ENCODE results near the gene CELF1. TPM values are rescaled to one million over a fixed set of nuclear protein-coding genes. Genes with fewer than 3 reads are reported as not detected.
A peak's percentile ranks its signal among the peaks of the same experiment; 100 is the strongest.

The CELF1 gene
- polyA plus RNA-seq (2013, experiment 1 of 2; ENCODE audit: insufficient read length): 56.5 TPM
- 56.6 TPM for polyA plus RNA-seq (2013, experiment 2 of 2; ENCODE audit: insufficient read length)

DNA sequence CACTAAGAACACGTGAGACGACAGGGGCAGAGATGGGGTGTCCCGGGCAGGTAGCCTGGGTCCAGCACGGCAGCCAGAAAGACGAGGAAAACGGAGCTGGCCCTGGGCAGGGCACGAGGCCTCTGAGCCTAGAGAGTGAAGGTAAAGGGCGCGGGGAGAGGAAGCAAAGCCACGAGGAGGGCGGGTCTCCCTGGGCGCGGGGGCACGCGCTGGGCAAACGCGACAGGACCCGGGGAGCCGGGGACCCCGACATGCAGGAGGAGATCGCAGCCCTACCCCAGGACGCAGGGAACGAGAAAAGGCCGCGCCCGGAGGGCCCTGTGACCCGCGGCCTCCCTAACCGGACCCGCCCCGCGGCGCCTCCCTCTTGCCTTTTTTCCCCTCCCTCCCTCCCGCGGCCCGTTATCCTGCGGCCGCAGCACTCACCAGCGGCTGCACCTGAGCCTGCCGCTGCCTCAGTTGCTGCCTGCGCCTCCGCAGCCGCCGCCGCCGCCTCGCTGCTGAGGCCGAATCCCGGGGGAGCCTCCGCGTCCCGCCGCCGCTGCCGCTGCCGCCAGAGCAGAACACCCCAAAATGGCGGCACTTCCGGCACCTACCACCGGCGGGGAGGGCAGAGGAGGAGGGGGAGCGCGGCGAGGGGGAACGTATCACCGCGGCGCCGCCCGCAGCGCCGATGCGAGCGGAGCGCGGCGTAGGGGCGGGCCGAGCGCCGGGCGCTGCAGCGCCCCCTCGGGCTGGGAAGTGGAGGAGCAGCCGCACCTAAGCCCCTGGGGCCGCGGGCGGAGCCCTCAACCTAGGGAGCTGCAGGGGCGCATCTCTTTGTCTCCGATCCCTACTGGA lies at the start of gene CELF1:
Gene CELF1, minus strand, starts transcription at position 567 of the 840 bp plus-strand sequence. CDS start 53,609 bp downstream, outside the sequence.
- DNase-seq: peak; percentile 92

DNA sequence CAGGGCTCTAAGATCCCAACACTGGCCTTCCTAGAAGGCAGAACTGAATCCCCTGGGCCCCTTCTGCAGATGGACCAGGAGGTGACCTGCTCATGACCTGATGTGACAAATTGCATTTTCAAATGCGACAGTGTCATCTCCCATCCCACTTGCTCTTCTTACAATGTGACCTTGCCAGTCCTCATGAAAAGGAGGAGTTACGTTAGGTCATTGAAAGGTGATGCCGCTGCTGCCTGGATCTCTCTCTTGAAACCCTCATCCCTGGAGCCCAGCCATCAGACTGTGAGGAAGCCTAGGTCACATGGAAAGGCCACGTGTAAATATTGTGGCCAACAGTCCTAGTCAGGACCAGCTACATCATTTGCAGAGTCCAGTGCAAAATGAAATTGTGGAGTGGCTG lies 47.0 kb upstream of the CELF1 start:
- no peak for DNase-seq

GRCh38 chr11:47595967-47596366 lies 43.0 kb upstream of the CELF1 start:
- DNase-seq: no peak

DNA sequence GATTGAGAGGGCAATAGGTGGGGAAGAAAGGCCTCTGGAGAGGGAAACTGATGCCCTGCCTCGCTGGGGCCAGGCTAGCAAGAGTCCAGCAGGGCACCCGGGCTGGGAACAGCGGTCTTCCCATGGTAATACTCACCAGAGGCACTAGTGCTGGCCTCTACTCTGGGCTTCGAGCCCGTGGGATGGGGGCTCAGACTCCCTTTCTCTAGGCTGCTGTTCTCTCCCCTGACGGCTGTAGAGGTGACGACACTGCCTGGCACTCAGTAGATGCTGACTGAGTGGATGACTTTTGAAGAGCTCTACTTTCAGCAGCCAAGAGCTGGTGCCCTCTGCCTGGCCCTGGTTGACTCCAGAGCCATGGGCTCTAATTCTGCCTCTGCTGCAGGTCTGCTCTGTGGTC lies 42.1 kb upstream of the CELF1 start:
- no peak for DNase-seq

GRCh38 chr11:47593934-47594855 lies 41.3 kb upstream of the CELF1 start, which contains the start of gene C1QTNF4:
Gene C1QTNF4, minus strand, starts transcription at chr11:47594411. Its CDS starts 3,601 bp downstream, at chr11:47590810.
- DNase-seq: no peak

GRCh38 chr11:47593492-47593933 lies 40.6 kb upstream of the CELF1 start:
- DNase-seq: no peak

GRCh38 chr11:47592970-47593369 lies 40.0 kb upstream of the CELF1 start:
- DNase-seq: no peak

DNA sequence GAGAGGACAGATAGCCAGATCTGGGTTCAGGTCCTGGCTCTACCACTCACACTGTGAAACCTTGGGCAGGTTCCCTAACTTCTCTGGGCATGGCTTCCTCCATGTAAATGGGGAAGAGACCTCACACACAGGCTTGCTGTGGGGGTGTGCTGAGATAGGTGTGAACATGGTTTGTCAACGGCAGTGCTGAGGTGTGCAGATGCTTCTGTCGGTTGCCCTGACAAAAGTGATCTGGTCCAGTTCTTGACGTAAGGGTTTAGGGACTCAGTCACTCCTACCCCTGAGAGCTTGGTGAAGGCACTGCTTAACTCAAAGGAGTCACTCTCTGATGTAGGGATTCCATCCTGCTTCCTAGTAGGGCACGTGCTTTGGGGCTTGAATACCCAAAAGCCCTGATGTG lies 39.3 kb upstream of the CELF1 start:
- no peak for DNase-seq

- no peak for DNase-seq
Observed at GRCh38 chr11:47591764-47592163, 38.8 kb upstream of the CELF1 start.

- peak; percentile 38 for DNase-seq
Observed at GRCh38 chr11:47589977-47590861, 37.3 kb upstream of the CELF1 start.

DNA sequence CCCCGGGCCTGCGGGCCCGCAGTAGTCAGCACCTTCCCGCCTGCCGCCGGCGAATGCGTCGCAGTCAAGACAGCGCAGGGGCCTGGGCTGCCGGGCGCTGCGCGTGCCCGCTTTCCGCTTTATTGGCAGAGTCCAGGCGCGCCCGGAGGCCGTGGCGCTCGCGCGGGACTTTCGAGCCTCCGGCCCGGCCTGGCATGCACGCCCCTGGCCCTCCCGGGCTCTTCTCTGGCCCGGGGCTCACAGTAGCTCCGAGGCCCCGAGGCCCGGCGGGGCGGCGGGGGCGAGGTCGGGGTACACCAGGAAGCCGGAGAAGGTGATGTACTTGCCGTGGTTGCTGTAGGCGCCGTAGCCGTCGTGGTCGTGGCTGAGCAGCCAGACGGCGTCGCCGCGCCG lies 36.6 kb upstream of the CELF1 start:
- no peak for DNase-seq

DNA sequence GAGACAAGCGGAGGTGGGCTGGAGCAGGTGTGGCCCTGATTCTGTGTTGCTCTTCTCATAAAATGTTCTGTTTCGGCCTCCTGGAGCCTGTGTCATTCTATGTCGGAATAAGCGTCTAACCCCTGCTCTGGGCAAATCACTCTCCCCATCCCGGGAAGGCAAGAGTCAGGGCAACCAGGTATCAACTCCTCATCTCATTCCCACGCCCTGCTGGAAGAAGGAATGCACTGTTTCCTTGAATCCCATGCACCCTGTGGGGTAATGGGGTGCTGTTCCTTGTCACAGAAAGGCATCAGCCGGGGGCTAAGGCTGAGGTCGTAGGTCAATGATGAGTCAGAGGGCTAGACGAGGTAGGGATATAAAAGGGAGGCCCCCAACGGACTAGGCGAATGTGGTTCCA lies 36.2 kb upstream of the CELF1 start:
- DNase-seq: no peak

DNA sequence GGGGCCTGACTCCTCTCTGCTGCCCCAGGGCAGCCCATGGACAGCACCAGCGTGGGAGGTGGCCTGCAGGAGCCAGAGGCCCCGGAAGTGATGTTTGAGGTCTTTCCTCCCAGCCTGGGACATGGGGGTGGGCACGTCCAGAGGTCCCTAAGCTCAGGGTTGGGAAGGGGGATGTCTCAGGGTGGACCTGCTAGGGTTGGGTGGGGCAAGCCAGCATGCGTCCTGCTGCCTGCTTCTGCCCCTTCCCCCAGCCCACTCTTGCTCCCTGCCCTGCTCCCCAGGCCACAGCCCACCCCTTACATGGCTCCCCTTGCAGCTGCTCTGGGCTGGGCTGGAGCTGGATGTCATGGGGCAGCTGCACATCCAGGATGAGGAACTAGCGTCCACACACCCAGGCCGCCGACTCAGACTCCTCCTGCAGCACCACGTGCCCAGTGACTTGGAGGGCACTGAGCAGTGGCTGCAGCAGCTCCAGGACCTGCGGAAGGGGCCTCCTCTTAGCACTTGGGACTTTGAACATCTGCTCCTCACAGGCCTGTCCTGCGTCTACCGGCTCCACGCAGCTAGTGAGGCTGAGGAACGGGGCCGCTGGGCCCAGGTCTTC lies 34.9 kb upstream of the CELF1 start:
- DNase-seq: no peak

DNA sequence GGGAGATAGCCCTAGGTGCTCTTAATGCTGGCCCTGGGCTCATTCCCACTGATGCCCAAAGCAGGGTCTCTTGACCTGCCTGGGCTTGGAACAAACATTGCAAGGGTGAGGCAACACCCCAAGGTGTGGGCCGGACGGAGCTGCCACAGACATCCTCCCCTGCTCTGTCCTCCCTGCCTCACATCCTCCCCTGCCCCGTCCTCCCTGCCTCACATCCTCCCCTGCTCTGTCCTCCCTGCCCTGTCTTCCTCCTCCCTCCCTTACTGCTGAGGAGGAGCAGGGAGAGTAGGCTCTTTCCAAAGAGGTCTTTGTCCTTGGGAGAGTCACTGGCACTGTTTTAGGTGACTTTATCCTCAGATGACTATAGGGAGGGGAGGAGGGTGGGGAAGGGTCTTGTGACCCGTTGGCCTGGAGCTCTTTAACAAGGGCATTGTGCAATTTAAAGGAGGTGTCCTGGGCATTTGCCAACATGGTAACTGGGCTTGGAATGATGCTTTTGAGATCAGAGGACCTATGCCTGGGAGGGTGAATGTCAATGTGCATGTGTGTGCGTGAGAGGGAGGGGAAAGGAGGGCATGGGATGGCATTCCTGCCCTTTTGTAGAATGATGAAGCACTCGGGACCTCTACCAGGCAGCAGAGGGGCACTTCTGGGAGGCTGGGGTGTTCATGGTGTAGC lies 34.2 kb upstream of the CELF1 start:
- no peak for DNase-seq

DNA sequence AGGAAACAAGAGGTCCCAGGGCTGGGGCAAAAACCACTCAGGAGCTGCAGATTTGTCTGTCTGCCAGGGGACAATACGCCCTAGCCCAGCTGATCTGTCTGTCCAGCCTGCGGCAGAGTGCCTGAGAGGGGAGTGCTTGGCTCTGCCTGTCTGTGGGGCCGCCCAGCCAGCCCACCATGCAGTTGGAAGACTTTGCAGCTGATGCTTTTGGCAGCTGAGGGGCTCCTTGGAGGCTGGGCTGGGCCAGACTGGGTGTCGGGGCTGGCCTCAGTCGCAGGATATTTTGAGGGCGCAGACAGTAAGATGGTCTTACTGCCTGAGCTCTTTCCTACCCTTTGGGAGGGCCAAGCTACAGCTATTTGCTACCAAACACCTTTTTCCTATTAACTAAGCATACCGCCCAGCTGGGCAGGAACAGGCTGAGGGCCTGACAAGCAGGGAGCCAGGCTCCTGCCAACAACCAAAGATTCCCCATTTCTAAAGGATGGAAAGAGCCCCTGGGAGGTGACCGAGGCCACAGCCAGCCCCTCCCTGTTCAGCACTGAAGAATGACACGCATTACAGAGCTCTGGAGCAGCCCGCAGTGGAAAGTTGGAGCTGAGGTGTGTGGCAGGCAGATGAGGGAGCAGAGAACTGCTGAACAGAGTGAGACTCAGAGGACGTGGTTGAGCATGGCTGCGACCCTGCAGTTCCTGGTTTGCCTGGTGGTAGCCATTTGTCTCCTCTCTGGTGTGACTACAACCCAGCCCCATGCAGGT lies 33.3 kb upstream of the CELF1 start, which contains the start of gene FAM180B:
Gene FAM180B, plus strand, starts transcription at position 581 of the 758 bp plus-strand sequence. Its CDS starts 91 bp downstream, at position 672.
- DNase-seq: no peak

DNA sequence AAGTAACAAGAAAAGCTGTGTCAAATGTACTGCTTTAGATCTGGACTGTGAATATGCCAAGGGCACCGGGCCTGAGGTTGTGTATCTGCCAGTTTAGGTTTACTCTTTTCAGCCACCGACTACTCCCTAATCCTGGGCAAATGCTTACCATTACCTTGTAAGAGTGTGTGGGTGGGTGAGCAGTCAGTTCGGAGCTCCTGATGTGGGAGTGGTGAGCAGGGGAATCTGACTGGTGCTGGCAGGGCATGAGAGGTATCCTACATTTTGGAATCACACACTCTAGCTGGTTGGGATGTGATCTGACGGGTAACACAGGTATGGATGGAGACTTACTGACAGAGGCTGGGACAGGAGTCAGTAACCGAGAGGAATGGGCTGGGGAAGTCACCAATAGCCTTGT lies 30.9 kb upstream of the CELF1 start:
- DNase-seq: no peak

DNA sequence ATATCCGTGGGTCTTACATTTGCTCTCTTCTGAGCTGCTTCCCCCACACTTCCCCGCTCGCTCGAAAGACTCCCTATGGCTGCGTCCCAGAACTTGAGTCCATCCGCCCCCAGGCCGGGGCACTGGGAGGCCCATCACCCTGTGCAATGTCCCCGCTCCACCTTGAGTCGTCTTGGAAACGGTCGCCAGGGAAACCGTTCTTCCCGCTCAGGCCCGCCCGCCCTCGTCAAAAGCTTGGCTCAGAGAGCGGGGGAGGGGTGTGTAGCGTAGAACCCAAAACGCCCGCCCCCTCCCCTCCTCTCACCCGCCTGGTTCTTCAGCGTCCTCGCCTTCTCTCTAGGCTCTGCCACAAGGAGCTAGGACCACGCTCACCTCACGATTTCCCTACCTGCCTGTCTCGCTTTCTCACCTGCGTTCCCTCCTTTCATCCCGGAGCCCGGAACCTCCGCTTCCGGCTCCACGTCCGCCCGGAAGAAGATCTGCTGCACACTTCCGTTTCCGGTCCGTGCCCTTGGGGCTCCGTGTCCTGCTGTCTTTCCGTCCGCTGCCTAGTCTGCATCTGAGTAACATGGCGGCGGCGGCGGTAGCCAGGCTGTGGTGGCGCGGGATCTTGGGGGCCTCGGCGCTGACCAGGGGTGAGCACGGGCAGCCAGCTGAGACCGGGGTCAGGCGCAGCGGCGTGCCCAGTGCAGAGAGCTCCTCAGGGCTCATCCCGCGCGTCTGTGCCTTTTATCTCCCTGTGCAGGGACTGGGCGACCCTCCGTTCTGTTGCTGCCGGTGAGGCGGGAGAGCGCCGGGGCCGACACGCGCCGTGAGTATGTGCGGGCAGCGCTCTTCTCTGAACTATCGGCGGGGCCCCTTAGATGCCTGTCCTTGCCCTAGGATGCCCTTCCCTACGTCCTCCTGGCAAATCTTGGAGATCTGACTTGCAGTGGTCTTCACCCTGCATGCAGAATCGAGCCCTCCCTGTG lies 25.9 kb upstream of the CELF1 start, which contains the start of the genes KBTBD4 and NDUFS3:
Gene KBTBD4, minus strand, starts transcription at position 447 of the 971 bp plus-strand sequence. Its CDS starts 19 bp downstream, at position 428.
Gene NDUFS3, plus strand, starts transcription at position 551 of the 971 bp plus-strand sequence. Its CDS starts 18 bp downstream, at position 569.
- DNase-seq: peak; percentile 88

DNA sequence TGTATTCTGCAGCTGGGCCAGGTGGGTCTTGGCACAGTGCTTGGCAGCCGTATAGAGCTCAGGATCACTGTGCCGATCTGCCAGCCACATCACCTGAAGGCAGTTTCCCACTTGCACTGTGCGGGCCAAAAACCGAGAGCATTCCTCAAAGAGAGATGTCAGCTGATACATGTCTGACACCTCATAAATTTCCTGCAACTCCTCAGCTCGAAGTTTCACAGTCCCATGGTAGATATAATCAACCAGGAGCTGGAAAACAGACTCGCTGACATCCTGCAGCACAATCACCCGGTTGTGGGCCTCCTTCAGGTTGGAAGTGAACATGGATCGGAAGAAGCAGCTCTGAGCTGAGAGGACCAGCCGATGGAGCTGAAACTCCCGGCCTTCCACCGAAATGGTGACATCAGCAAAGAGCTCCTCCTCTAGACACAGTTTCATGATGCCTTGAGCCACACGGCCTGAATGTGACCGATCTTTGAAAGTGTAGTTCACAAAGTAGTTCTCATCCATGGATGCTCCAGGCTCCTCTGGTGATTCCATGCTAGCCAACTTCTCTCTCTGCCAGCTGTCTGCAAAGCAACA lies 24.6 kb upstream of the CELF1 start:
- no peak for DNase-seq
